ENCODE measurements around the gene GRSF1. TPM values are rescaled to one million over a fixed set of nuclear protein-coding genes. Genes with fewer than 3 reads are reported as not detected.

GRSF1 gene
- 10 to 100 TPM; 57.5 to 59.5 TPM for total RNA-seq
- 10 to 100 TPM; 71.8 to 96.6 (median 84.4) TPM for polyA plus RNA-seq
- 74.7 to 219 (median 118) reads per million in 6 experiments for total RNA-seq

DNA sequence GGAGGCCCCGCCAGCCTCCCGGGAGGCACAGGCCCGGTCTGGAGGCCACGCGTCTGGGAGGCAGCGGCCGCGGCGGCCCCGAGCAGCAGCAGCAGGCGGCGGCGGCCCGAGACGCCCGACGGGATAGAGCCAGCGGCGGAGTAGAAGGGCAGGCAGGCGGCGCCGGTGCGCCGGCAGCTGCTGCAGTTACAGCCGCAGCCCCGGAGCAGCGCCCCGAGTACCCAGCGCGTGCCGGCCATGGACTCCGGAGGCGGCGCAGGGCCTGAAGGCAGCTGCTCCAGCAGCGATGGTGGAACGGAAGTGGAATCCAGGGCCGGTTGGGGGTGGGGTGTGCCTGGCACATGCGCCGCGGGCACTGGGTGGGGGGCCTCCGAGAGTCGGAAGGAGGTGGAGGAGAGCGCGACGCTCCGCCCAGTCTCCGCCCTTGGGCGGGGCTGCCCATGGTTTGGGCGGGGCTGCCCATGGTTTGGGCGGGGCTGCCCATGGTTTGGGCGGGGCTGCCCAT is at the start of gene GRSF1:
Gene GRSF1, minus strand, starts transcription at position 302 of the 505 bp plus-strand sequence. Its CDS starts 63 bp downstream, at position 239.
- H3K4me3 Mint-ChIP-seq, result peak within 1 kb of the TSS; percentile 94 to 99 (median 97)
- H3K27ac Mint-ChIP-seq, result peak within 1 kb of the TSS; percentile 91 to 98 (median 97)
- H3K36me3 Mint-ChIP-seq, result peaks cover 0 to 16% (median 3%) of the 10 kb centered on the region in 3 donors
- POLR2A ChIA-PET, result interaction anchor here (0.5 to 4.6 kb wide), 21 partner anchors 10 to 1079 kb away, joined by 3 to 54 read pairs (median 4); partner anchors contain the start of genes DCK, MOB1B, RUFY3 and SULT1B1
- H3K27me3 Mint-ChIP-seq, result no peaks in the 10 kb centered on the region
- no peaks in the 10 kb centered on the region for H3K9me3 Mint-ChIP-seq
- ATAC-seq (peak; percentile 82 to 86), DNase-seq (peak; percentile 93 to 97 (median 94))
- peaks cover 8 to 48% (median 28%) of the 10 kb centered on the region in 4 donors for H3K4me1 Mint-ChIP-seq

DNA sequence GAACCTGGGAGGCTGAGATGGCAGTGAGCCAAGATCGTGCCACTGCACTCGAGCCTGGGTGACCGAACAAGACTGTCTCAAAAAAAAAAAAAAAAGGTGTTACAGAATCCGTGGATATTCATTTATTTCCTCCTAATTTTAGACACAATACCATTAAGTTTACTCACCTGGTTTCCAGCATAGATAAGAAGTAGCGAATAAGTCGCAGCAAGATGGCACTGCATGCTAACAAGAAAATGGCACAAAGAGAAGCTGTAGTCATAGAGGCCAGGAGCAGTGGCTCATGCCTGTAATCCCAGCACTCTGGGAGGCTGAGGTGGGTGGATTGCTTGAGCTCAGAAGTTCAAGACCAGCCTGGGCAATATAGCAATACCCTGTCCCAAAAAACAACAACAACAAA is 45.5 kb upstream of the GRSF1 start:
- DNase-seq (no peak), ATAC-seq (no peak)
- Mint-ChIP-seq H3K4me3 (no peak overlapping the region), H3K36me3 (no peaks in the 10 kb centered on the region), H3K27ac (no peak overlapping the region), H3K27me3 (peaks cover 0 to 2% (median 0%) of the 10 kb centered on the region in 5 donors), H3K9me3 (no peaks in the 10 kb centered on the region), H3K4me1 (no peaks in the 10 kb centered on the region)
- POLR2A ChIA-PET, result no interaction called here

- Mint-ChIP-seq H3K9me3 (no peaks in the 10 kb centered on the region), H3K4me3 (no peak overlapping the region), H3K27ac (no peak overlapping the region), H3K36me3 (no peaks in the 10 kb centered on the region), H3K4me1 (no peaks in the 10 kb centered on the region), H3K27me3 (no peaks in the 10 kb centered on the region)
- ATAC-seq (no peak), DNase-seq (no peak)
- POLR2A ChIA-PET, result no interaction called here
These were observed 41.0 kb upstream of the GRSF1 start for GRCh38 chr4:70880739-70881138.

DNA sequence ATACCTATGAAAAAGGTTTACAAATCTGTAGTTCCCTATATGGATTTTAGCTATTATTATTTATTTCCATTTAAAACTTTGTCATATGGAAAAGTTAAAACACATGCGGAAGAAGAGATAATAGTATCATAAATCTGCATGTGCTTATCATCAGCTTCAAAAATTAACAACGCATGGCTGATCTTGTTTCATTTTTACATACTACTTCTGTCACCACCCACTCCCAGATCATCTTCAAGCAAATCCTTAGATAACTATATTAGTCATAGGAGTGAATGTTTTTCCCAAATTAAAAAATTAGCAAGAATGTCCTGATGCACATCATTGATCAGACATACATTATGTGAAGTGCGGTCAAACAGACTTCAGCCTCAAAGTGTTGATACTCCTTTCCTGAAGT is 37.9 kb upstream of the GRSF1 start:
- H3K4me3 Mint-ChIP-seq, result no peak overlapping the region
- H3K4me1 Mint-ChIP-seq, result peaks cover 0 to 11% (median 0%) of the 10 kb centered on the region in 4 donors
- no peak overlapping the region for H3K27ac Mint-ChIP-seq
- H3K27me3 Mint-ChIP-seq, result no peaks in the 10 kb centered on the region
- DNase-seq, result no peak
- H3K36me3 Mint-ChIP-seq, result no peaks in the 10 kb centered on the region
- H3K9me3 Mint-ChIP-seq, result no peaks in the 10 kb centered on the region
- POLR2A ChIA-PET, result no interaction called here
- no peak for ATAC-seq

- ATAC-seq, result no peak
- Mint-ChIP-seq H3K4me1 (peaks cover 0 to 11% (median 0%) of the 10 kb centered on the region in 4 donors), H3K9me3 (no peaks in the 10 kb centered on the region), H3K4me3 (no peak overlapping the region), H3K27me3 (peaks cover 0 to 3% (median 0%) of the 10 kb centered on the region in 5 donors), H3K36me3 (peaks cover 0 to 2% (median 0%) of the 10 kb centered on the region in 3 donors), H3K27ac (no peak overlapping the region)
- DNase-seq, result no peak
- POLR2A ChIA-PET, result no interaction called here
These were observed 34.8 kb upstream of the GRSF1 start for GRCh38 chr4:70874268-70875156.

GRCh38 chr4:70873216-70873615 is 33.5 kb upstream of the GRSF1 start:
- Mint-ChIP-seq H3K4me1 (peaks cover 0 to 11% (median 0%) of the 10 kb centered on the region in 4 donors), H3K9me3 (no peaks in the 10 kb centered on the region), H3K27ac (no peak overlapping the region), H3K36me3 (peaks cover 0 to 2% (median 0%) of the 10 kb centered on the region in 3 donors), H3K4me3 (no peak overlapping the region), H3K27me3 (peaks cover 0 to 3% (median 0%) of the 10 kb centered on the region in 5 donors)
- POLR2A ChIA-PET, result no interaction called here
- ATAC-seq, result no peak
- DNase-seq, result no peak

DNA sequence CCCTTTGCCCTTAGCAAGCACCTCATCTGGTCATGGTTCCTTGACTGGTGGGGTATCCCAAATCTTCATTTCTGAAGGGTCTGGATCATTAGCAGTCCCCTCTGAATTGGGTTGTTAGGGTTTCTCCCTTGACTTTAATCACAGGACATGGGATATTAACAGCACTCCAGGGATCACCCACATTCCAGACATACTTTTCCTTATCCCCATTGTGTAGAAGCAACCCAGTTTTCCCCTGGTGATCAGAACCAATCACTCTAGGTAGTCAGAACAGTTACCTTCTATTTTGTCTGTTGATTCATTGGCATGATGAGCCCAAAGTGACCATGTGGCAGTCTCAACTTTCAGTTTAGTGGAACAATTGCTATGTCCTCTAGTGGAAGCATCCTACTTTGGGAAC is 29.1 kb upstream of the GRSF1 start:
- H3K4me1 Mint-ChIP-seq, result no peaks in the 10 kb centered on the region
- POLR2A ChIA-PET, result no interaction called here
- ATAC-seq (no peak), DNase-seq (no peak)
- H3K27ac Mint-ChIP-seq, result no peak overlapping the region
- H3K36me3 Mint-ChIP-seq, result peaks cover 0 to 2% (median 0%) of the 10 kb centered on the region in 3 donors
- H3K27me3 Mint-ChIP-seq, result peaks cover 0 to 3% (median 0%) of the 10 kb centered on the region in 5 donors
- H3K4me3 Mint-ChIP-seq, result no peak overlapping the region
- no peaks in the 10 kb centered on the region for H3K9me3 Mint-ChIP-seq

DNA sequence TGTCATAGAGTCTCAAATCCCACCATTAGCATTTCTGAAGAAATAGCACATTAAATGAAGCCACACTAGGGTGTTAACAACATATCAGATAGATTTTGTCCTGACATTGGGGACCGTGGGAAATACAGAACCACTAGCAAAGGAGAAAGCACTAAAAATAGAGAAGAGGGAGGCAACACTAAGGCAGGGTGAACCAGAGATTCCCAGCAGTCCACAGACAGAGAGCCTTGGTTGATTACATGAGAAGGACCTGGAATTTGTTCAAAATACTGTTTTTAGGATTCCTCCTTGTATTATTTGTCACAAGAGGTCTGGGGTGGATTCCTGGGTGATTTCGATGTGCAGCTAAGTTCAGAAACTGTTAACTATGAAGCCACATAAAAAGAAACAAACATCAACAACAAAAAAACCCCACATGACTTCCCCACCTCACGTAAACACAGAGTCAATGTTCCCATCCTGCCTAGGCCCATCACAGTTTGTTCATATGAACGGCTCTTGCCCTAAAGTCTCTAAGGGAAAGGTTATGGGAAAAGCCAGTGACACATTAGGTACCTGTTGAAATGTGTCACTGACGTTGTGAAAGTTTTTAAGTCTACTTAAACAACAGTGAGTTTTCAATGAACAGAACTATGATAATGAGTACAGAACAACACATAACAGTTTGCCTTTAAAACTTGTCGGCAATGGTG is 23.6 kb upstream of the GRSF1 start:
- Mint-ChIP-seq H3K27ac (peak overlapping the region in 3 of 10 donors; percentile 40 to 62 (median 42)), H3K27me3 (no peaks in the 10 kb centered on the region), H3K4me3 (no peak overlapping the region), H3K4me1 (peaks cover 0 to 3% (median 1%) of the 10 kb centered on the region in 4 donors), H3K36me3 (no peaks in the 10 kb centered on the region), H3K9me3 (no peaks in the 10 kb centered on the region)
- POLR2A ChIA-PET, result interaction anchor here (0.5 kb wide), 1 partner anchor 41 kb away, joined by 5 read pairs; no protein-coding TSS in a partner anchor
- no peak for ATAC-seq
- DNase-seq, result no peak

DNA sequence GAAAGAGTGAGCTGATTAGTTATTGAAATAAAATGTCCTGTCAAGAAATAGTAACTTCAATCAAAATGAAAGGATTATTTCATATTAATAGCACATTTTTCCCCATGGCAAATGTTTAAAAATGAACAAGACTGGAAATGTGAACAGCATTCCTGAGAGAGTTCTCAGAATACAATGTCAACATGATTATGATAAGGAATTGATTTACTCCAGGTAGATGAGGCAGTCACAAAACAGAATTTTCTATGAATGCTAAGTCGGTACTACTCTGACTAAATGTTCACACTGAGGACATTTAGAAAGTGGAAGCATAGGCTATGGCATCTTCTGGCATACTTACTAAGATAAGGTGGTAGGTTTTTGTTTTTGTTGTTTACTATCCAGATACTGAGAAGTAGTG is 19.4 kb upstream of the GRSF1 start:
- no peaks in the 10 kb centered on the region for H3K27me3 Mint-ChIP-seq
- no peaks in the 10 kb centered on the region for H3K36me3 Mint-ChIP-seq
- DNase-seq (no peak), ATAC-seq (no peak)
- no peak overlapping the region for H3K4me3 Mint-ChIP-seq
- POLR2A ChIA-PET, result no interaction called here
- peaks cover 0 to 3% (median 1%) of the 10 kb centered on the region in 4 donors for H3K4me1 Mint-ChIP-seq
- H3K27ac Mint-ChIP-seq, result no peak overlapping the region
- no peaks in the 10 kb centered on the region for H3K9me3 Mint-ChIP-seq

- ATAC-seq, result no peak
- peaks cover 0 to 3% (median 1%) of the 10 kb centered on the region in 4 donors for H3K4me1 Mint-ChIP-seq
- no peaks in the 10 kb centered on the region for H3K9me3 Mint-ChIP-seq
- no peaks in the 10 kb centered on the region for H3K27me3 Mint-ChIP-seq
- no peak overlapping the region for H3K4me3 Mint-ChIP-seq
- no peaks in the 10 kb centered on the region for H3K36me3 Mint-ChIP-seq
- POLR2A ChIA-PET, result no interaction called here
- H3K27ac Mint-ChIP-seq, result no peak overlapping the region
- no peak for DNase-seq
These were observed 18.8 kb upstream of the GRSF1 start for GRCh38 chr4:70858454-70858853.

- no peak for ATAC-seq
- POLR2A ChIA-PET, result no interaction called here
- Mint-ChIP-seq H3K4me1 (no peaks in the 10 kb centered on the region), H3K4me3 (no peak overlapping the region), H3K27ac (no peak overlapping the region), H3K36me3 (no peaks in the 10 kb centered on the region), H3K9me3 (no peaks in the 10 kb centered on the region), H3K27me3 (no peaks in the 10 kb centered on the region)
- no peak for DNase-seq
These were observed 15.8 kb upstream of the GRSF1 start for GRCh38 chr4:70855464-70855863.

DNA sequence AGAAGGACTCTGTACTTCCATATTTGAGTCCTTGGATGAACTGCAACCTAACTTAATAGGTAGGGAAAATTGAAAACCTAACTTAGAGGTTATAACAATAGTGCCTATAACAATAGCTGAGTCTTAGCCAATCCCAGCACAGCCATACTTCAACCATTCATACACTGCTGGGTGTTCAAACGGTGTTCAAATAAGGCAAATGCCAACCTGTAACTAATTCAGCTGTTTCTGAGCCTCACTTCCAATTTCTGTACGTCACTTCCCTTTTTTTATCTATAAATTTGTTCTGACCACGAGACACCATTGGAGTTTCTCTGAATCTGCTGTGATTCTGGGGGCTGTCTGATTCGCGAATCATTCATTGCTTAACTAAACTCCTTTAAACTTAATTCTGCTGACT is 9.6 kb upstream of the GRSF1 start:
- ATAC-seq, result no peak
- POLR2A ChIA-PET, result no interaction called here
- H3K36me3 Mint-ChIP-seq, result peaks cover 0 to 16% (median 9%) of the 10 kb centered on the region in 3 donors
- H3K27me3 Mint-ChIP-seq, result no peaks in the 10 kb centered on the region
- no peak overlapping the region for H3K4me3 Mint-ChIP-seq
- peaks cover 0 to 7% (median 0%) of the 10 kb centered on the region in 4 donors for H3K4me1 Mint-ChIP-seq
- no peak overlapping the region for H3K27ac Mint-ChIP-seq
- H3K9me3 Mint-ChIP-seq, result no peaks in the 10 kb centered on the region
- DNase-seq, result no peak

- Mint-ChIP-seq H3K4me1 (peaks cover 0 to 16% (median under 1%) of the 10 kb centered on the region in 4 donors), H3K4me3 (no peak overlapping the region), H3K9me3 (no peaks in the 10 kb centered on the region), H3K36me3 (peaks cover 0 to 6% (median 4%) of the 10 kb centered on the region in 3 donors), H3K27me3 (no peaks in the 10 kb centered on the region), H3K27ac (peak overlapping the region in 2 of 10 donors; percentile 34 to 36)
- ATAC-seq (no peak), DNase-seq (peak in 1 of 10 donors; percentile 6)
- POLR2A ChIA-PET, result no interaction called here
These were observed 4.5 kb upstream of the GRSF1 start for GRCh38 chr4:70844180-70844579.

Measured in naive thymus-derived CD8-positive, alpha-beta T cell (primary cell).